IPS-15b (cell line): ENCODE measurements around the gene NACC2.

ENCODE experiments used
- H3K27me3 ChIP-seq: one replicate; pipeline ENCODE4 v1.6.1; 2013; ENCODE audit warnings: low read length; ENCODE audit not compliant: control insufficient read depth, insufficient read depth
- H3K36me3 ChIP-seq: one replicate; pipeline ENCODE4 v1.6.1; 2013; ENCODE audit warnings: low read length; ENCODE audit not compliant: control insufficient read depth, insufficient read depth
- H3K4me1 ChIP-seq: one replicate; pipeline ENCODE4 v1.6.1; 2013; ENCODE audit warnings: mild to moderate bottlenecking, low read length; ENCODE audit not compliant: control insufficient read depth, insufficient read depth
- H3K4me3 ChIP-seq: one replicate; pipeline ENCODE4 v1.5.1; 2013; ENCODE audit warnings: low read depth, low read length
- H3K9ac ChIP-seq: one replicate; pipeline ENCODE4 v1.6.1; 2013; ENCODE audit warnings: low read depth, mild to moderate bottlenecking, low read length
- H3K9me3 ChIP-seq: one replicate; pipeline ENCODE4 v1.6.1; 2013; ENCODE audit warnings: mild to moderate bottlenecking, low read length; ENCODE audit not compliant: control insufficient read depth, insufficient read depth

NACC2 gene

GRCh38 chr9:136122425-136123383, 27.6 kb upstream of the NACC2 start:
- Histone ChIP-seq H3K27me3 (no peaks in the 10 kb centered on the region), H3K9ac (no peak overlapping the region), H3K9me3 (no peaks in the 10 kb centered on the region), H3K4me3 (peak overlapping the region; percentile 8), H3K4me1 (no peaks in the 10 kb centered on the region), H3K36me3 (no peaks in the 10 kb centered on the region)

- H3K4me1 ChIP-seq: no peaks in the 10 kb centered on the region
- H3K27me3 ChIP-seq: no peaks in the 10 kb centered on the region
- no peaks in the 10 kb centered on the region for H3K9me3 ChIP-seq
- no peak overlapping the region for H3K4me3 ChIP-seq
- peaks cover 2% of the 10 kb centered on the region for H3K36me3 ChIP-seq
- H3K9ac ChIP-seq: no peak overlapping the region
Observed at GRCh38 chr9:136121801-136122200, 26.7 kb upstream of the NACC2 start.

GRCh38 chr9:136120438-136120844, 25.4 kb upstream of the NACC2 start:
- Histone ChIP-seq H3K36me3 (peaks cover 9% of the 10 kb centered on the region), H3K9ac (no peak overlapping the region), H3K27me3 (no peaks in the 10 kb centered on the region), H3K9me3 (no peaks in the 10 kb centered on the region), H3K4me1 (no peaks in the 10 kb centered on the region), H3K4me3 (no peak overlapping the region)

DNA sequence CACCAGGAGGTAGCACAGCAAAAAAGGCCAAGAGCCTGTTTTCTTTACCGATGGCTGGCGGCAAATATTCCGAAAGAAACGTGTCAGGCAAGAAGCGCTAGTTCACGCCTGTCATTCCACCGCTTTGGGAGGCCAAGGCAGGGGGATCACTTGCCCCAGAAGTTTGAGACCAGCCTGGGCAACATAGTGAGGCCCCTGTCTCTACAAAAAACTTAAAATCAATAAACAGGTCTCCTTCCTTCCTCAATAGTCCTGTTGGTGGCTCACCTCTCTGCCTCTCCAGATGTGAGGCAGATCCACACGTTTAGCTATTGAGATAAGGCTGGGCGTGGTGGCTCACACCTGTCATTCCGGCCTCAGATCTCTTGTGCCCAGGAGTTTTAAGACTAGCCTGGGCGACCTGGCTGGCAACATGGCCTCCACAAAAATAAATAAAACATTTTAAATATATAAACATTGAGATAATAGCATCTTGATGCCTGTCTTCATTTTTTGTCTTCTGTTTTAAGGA, 24.8 kb upstream of the NACC2 start:
- Histone ChIP-seq H3K27me3 (no peaks in the 10 kb centered on the region), H3K4me1 (no peaks in the 10 kb centered on the region), H3K36me3 (peaks cover 9% of the 10 kb centered on the region), H3K9ac (peak overlapping the region; percentile 1), H3K4me3 (peak overlapping the region; percentile 58), H3K9me3 (no peaks in the 10 kb centered on the region)

GRCh38 chr9:136119061-136119882, 24.2 kb upstream of the NACC2 start:
- no peaks in the 10 kb centered on the region for H3K9me3 ChIP-seq
- no peaks in the 10 kb centered on the region for H3K27me3 ChIP-seq
- no peaks in the 10 kb centered on the region for H3K4me1 ChIP-seq
- H3K4me3 ChIP-seq: peak overlapping the region; percentile 58
- peaks cover 9% of the 10 kb centered on the region for H3K36me3 ChIP-seq
- H3K9ac ChIP-seq: peak overlapping the region; percentile 70

DNA sequence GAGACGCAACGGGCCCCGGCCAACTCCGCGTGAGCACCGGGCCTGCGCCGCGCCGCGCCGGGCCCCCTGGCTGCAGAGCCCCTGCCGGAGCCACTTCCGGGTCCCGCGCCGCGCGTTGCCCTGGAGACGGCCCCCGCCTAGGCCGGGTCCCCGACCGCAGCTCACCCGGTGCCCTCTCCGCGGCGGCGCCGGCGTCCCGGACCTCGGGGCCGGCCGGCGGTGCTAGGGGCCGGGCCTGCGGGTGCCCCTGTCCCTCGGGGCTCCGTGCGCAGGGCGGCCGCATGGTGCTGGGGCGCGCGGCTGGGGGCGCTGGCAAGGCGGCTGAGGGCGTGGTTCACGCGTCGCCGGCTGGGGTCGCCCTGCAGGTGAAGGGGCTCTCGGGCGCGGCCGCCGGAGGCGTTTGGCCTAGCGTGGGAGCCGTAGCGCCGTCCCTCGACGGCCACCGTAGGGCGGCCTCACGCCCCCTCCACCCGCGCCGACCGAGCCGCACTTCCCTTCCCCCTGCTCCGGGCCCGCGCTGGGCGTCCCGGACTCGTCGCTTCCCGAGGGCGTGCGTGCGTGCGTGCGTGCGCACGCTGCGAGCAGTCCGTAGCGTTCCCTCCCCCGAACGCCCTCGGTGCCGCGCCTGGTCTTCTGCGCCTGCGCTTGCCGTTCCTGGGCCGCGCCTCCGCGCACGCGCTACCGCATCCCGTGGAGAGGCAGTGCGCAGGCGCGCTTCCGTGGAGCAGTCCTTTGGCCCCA, 23.4 kb upstream of the NACC2 start, which contains the start of gene TMEM250:
TMEM250 (minus strand) TSS at position 556 of the 741 bp plus-strand sequence. CDS start 1,975 bp downstream, outside the sequence.
- Histone ChIP-seq H3K9ac (peak within 1 kb of the TSS; percentile 70), H3K4me3 (peak within 1 kb of the TSS; percentile 58), H3K27me3 (no peaks in the 10 kb centered on the region), H3K36me3 (peaks cover 9% of the 10 kb centered on the region), H3K4me1 (no peaks in the 10 kb centered on the region), H3K9me3 (no peaks in the 10 kb centered on the region)

DNA sequence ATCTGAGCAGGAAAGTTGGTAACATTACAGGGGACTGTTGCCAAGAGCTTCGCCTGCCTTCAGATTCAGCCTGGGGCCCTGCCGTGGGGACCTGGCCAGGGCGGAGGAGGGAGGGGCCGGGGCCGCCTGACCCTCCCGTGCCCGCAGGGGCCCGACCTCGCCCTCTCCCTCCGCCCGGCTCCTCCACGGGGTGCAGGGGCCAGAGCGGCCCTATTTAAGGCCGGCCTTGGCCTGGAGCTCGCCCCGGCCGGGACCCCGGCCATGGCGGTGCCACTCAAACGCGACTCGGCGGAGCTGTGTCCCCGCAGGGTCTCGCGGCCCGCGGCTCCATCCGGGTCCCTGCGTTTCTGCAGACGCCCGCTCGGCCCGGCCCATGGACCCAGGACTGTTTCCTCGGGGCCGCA, 22.8 kb upstream of the NACC2 start:
- Histone ChIP-seq H3K9ac (peak overlapping the region; percentile 65), H3K4me1 (no peaks in the 10 kb centered on the region), H3K9me3 (no peaks in the 10 kb centered on the region), H3K27me3 (no peaks in the 10 kb centered on the region), H3K36me3 (peaks cover 9% of the 10 kb centered on the region), H3K4me3 (peak overlapping the region; percentile 58)

DNA sequence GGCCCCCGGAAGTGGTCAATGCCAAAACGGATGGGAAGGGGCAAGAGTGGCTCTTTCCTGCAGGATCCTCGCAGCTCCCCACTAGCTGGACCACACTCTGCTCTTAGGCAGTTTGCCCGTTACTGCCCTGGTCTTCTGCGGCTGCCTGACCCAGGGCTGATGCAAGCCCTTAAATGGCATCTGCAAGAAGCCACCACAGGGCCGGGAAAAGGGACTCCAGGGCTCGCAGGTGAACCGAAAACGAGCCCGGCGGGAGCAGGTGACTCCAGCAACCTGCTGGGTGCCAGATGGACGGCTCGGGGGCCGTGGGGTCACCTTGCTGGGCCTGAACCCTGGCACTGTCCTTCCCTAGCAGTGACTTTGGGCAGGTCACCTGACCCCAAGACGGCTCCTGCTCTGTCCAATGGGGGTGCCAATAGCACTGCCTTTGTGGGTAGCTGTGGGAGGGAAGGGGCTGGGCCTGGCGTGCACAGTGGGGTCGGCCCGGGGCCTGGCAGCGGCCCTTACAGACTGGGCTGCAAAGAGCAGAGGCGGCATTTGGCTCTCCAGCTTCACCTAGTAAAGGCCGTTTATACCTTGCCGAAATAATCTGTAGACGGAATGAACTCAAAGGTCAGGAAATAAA, 22.3 kb upstream of the NACC2 start:
- Histone ChIP-seq H3K9ac (peak overlapping the region; percentile 65), H3K27me3 (no peaks in the 10 kb centered on the region), H3K4me1 (no peaks in the 10 kb centered on the region), H3K36me3 (peaks cover 9% of the 10 kb centered on the region), H3K9me3 (no peaks in the 10 kb centered on the region), H3K4me3 (peak overlapping the region; percentile 58)

DNA sequence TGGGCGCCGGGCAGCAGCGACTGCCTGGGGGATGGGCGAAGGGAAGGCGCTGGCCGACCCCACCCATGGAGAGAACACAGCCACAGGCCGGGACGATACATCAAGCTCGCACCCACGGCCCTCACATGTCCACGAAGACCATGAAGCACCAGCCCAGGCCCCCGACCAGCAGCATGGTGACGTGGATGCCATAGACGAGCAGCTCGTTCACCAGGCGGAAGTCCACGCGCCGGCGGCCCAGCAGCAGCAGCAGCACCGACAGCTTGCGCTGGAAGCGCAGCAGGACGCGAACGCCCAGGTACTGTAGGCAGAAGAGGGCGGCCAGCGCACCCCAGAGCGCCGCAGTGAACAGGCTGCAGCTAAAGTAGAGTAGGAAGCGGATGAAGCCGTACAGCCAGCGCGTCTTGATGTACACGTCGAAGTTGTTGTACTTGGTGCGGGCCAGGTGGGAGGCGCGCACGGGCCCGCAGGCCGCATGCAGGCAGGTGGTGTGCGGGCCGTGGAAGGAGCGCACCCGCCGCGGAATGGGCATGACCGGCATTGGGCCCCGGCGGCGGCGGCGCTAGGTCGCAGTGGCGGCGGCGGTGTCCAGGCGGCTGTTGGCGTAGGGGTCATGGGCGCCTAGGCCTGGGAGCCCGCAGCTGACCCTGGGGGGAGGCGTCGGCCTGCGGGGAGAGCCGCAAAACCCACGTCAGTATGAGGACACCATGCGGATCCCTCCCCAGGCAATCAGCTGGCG, 21.4 kb upstream of the NACC2 start:
- Histone ChIP-seq H3K9ac (no peak overlapping the region), H3K4me1 (no peaks in the 10 kb centered on the region), H3K36me3 (peaks cover 9% of the 10 kb centered on the region), H3K4me3 (no peak overlapping the region), H3K9me3 (no peaks in the 10 kb centered on the region), H3K27me3 (no peaks in the 10 kb centered on the region)

DNA sequence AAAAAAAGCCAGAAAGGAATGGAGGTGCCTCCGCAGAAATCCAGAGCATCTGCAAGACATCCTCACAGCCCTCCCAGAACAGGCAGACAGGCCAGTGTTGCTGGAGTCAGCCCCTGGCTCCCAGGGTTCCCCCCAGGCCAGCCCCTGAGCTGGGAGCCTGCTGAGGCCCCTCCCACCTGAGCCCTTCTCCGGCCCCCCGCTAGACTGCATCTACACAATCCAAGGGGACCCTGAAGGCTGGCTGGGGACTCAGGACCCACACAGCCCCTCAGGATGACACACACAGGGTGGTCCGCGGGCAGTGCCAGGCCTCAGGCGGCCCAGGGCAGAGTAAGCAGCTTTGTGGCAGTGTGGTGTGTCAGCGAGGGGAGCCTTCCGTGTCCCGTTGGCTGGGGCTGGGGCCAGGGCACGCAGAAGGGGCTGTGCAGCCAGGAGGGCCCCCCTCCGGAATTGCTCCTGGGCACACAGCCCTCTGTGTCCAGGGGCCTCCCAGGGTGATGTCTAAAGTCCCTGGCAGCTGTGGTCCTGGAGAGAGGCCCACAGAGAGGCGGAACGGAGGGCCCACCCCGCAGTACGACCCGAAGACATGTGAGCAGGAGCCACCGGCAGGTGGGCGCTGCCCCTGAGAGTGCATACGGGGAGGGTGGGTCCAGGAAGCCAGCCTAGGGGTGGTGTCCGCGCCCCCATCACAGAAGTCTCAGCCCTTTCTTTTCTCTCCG, 20.7 kb upstream of the NACC2 start:
- no peaks in the 10 kb centered on the region for H3K27me3 ChIP-seq
- H3K9me3 ChIP-seq: no peaks in the 10 kb centered on the region
- H3K4me1 ChIP-seq: no peaks in the 10 kb centered on the region
- no peak overlapping the region for H3K4me3 ChIP-seq
- H3K36me3 ChIP-seq: peaks cover 9% of the 10 kb centered on the region
- H3K9ac ChIP-seq: no peak overlapping the region
